GM10266 (cell line): ENCODE results near the gene APEX2.

Experiments
- DNase-seq: peaks from one replicate; pipeline ENCODE4 v3.0.0; 2012; ENCODE audit errors: extremely low spot score
- CTCF ChIP-seq: IDR thresholded peaks from 2 replicates; pipeline ENCODE4 v1.5.1; 2012; ENCODE audit warnings: mild to moderate bottlenecking, low read depth; ENCODE audit not compliant: control insufficient read depth, insufficient read depth; ENCODE audit errors: missing control alignments

APEX2 gene

GRCh38 chrX:54995621-54996020, 4.5 kb upstream of the APEX2 start:
- no peak for TF ChIP-seq CTCF
- DNase-seq, result no peak

- no peak for DNase-seq
- no peak for TF ChIP-seq CTCF
Measured at GRCh38 chrX:55004231-55004630, 4.1 kb downstream of the APEX2 start.

- no peak for TF ChIP-seq CTCF
- no peak for DNase-seq
Measured at GRCh38 chrX:55005256-55005655, 5.1 kb downstream of the APEX2 start.

- no peak for DNase-seq
- no peak for TF ChIP-seq CTCF
Measured at GRCh38 chrX:55006827-55007621, 6.9 kb downstream of the APEX2 start.

- no peak for TF ChIP-seq CTCF
- no peak for DNase-seq
Measured at GRCh38 chrX:55007656-55008055, 7.5 kb downstream of the APEX2 start.

- no peak for TF ChIP-seq CTCF
- DNase-seq, result peak; percentile 3
Measured at GRCh38 chrX:55008571-55009358, 8.6 kb downstream of the APEX2 start.

- TF ChIP-seq CTCF, result no peak
- no peak for DNase-seq
Measured at GRCh38 chrX:55011294-55011693, 11.1 kb downstream of the APEX2 start.
